ENCODE results near the gene SEBOX.

DNA sequence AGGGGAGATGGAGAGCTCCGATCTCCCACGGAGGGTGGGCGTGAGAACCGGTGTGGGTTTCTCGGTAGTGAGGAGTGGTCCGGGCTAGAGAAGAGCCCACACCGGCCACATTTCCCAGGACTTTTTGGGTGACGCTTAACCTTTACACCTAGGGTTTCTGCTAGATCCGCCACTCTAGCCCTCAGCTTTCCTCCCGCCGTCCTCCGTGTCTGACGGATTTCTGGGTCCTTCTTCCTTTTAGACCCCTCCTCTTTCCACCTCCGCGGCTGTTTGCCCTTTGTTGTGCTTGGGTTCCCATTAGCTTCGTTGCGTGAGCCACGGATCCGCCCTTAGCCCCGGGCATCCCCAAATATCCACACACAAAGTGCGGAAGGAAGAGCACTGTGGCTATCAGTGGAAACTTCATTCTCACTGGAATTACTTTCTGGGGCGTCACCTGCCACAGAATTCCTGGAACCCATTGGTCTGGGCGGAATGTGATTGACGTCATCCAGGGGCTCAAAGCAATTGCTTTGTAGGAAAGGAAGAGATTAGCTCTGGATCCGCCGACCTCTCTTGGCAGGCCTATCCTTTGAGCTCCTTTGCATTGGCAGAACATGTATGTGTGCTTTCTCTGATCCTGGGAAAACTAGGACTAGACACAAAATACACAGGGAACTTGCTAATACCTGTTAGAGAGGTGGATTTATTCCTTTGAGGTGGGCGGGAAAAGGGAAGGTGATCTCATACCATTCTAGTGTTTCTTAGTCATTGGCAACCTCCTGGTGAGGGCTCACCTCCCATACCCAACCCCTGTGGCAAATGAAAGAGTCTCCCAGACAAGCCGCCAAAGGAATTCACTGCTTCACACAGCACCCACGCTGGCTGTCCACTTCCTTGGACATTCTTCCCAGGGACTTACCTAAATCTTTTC lies 28.8 kb downstream of the SEBOX start:
- no peak for TF ChIP-seq SIN3A (IDR thresholded peaks at IDR 0.05; ENCODE audit: borderline replicate concordance, insufficient read depth, low read length)
- TF ChIP-seq REST (IDR thresholded peaks at IDR 0.05; ENCODE audit: insufficient read depth in 1 of 2, low read depth in 2 of 2, low read length in 2 of 2): 0 out of 4 replicates have a peak, but pooled peaks of 1 of the 2 experiments have one; percentile 35

Data from PFSK-1 (cell line).